AG09319 (cell line): ENCODE results near the gene PLA2G12B.
"Not testable (repeated sequence)": the region's sequence is repeated elsewhere in the genome, so short reads cannot be mapped to it uniquely, and the experiment has no call there.

ENCODE experiments used
- DNase-seq: peaks from one replicate; pipeline ENCODE4 v3.0.0-alpha.2; 2010; ENCODE audit warnings: low read depth; ENCODE audit errors: extremely low read depth
- CTCF ChIP-seq: IDR thresholded peaks from 2 replicates; pipeline ENCODE4 v1.5.1; 2011; ENCODE audit warnings: low read depth, mild to moderate bottlenecking, inconsistent platforms, low read length, moderate library complexity

Gene PLA2G12B

DNA sequence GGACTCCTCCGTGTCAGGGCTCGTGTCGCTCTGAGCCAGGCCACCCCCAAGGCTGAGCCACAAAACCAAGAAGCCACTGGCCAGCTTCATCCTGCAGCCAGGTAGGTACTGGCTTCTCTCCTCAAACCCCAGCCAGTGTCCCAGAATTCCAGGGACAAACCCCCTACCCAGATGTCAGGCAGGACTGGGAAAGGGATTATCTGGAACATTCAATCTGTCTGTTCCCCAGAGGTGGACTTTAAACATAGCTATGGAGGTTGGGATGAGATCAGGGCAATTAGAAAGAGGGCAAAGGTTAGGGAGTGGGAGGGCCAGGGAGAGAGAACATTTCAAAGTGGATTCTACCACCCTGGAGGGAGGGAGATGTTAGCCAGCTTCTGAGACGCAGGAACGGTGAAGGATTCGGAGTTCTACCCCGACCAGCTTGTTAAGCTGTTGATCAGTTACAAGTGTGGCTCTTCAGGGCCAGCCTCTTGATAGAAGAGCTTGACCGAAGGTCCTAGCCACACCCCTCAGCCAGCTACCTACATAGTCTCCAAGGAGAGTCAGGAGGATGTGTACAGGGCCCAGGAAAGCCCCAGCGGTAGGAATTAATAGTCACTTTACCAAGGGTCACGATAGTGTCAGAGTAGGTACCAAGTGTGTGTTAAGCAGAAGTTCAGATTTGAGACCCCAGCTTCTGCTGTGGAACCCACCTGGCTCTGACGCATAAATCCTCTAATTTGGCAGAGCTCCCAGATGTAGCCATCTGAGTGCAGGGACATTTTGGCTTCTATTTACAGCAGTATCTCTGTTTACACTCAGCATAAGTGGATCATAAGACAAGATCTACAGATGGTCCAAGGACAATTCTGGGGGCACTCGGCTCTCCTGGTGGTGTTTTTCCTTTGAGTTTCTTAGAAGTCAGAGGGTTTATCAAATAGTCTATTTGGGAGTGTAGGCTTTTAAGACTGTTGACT is at the start of gene PLA2G12B:
Gene PLA2G12B, minus strand, starts transcription at position 211 of the 959 bp plus-strand sequence. Its CDS starts 121 bp downstream, at position 90.
- no peak for DNase-seq
- TF ChIP-seq CTCF: no peak

- TF ChIP-seq CTCF: no peak
- no peak for DNase-seq
These were observed 49.2 kb upstream of the PLA2G12B start for GRCh38 chr10:73003822-73004221.

- DNase-seq: no peak
- no peak for TF ChIP-seq CTCF
These were observed 46.4 kb upstream of the PLA2G12B start for GRCh38 chr10:73000973-73001372.

DNA sequence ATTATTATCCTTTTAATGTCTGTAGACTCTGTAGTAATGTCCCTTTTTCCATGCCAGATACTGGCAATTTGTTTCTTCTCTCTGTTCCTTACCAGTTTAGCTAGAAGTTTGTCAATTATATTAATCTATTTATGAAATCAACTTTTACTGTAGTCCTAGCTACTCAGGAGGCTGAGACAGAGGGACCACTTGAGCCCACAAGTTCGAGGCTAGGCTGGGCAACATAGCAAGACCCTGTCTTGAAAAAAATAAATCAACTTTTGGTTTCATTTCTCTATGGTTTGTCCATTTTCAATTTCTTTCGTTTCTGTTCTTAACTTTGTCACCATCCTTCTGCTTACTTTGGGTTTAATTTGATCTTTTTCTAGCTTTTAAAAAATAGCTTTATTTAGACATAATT is 42.5 kb upstream of the PLA2G12B start:
- no peak for DNase-seq
- no peak for TF ChIP-seq CTCF

- DNase-seq: not testable (repeated sequence)
These were observed 40.9 kb upstream of the PLA2G12B start for GRCh38 chr10:72995459-72995858.

DNA sequence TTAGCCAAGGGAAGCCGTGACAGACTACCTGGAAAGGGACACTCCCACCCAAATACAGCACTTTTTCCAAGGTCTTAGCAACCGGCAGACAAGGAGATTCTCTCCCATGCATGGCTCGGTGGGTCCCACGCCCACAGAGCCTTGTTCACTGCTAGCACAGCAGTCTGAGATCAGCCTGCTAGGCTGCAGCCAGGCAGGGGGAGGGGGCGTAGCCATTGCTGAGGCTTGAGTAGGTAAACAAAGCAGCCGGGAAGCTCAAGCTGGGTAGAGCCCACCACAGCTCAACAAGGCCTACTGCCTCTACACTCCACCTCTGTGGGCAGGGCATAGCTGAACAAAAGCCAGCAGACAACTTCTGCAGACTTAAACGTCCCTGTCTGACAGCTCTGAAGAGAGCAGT is 35.2 kb upstream of the PLA2G12B start:
- DNase-seq: not testable (repeated sequence)

DNA sequence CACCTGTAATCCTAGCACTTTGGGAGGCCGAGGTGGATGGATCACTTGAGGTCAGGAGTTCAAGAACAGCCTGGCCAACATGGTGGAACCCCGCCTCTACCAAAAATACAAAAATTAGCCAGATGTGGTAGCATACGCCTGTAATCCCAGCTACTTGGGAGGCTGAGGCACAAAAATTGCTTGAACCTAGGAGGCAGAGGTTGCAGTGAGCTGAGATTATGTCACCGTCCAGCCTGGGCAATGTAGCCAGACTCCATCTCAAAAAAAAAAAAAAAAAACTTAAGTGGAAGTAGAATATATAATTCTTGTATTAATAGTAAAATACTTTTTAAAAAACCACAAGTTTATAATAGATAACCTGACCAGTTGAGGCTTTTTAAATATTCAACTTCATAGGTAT is 30.0 kb upstream of the PLA2G12B start:
- not testable (repeated sequence) for DNase-seq

DNA sequence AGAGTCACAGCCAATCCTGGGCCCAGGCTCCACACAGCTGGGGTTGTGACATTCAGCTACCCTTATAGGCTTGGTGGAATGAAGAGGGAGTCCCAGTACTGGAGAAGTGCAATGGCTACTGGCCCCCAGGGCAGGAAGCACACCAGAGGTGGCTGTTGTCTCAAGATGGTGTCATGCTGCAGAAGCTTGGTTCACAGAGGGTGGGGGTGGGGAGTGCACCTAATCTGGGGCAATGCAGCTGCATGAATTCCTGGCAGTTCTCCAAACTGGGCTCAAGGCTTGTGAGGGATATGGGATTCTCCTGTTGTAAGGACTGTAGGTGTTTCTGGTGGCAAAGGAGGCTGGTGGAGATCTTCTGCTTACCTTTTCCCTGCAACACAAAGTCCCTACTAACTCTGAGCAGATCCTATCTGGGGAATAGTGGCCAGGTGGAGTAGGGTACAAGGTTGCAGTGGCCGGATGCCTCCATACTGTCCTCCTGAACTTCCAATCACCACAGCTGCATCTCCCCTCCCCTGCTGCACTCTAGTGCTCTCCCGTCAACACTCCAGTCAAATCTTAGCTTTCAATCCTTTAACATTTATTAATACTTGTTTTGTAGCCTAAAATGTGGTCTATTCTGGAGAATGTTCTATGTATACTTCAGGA is 27.4 kb upstream of the PLA2G12B start:
- TF ChIP-seq CTCF: no peak
- DNase-seq: no peak
